Activated CD8-positive, alpha-beta T cell treated with anti-CD3 and anti-CD28 coated beads for 36 hours (primary cell): ENCODE data around the gene ANGPTL8. TPM values are rescaled to one million over a fixed set of nuclear protein-coding genes. Genes with fewer than 3 reads are reported as not detected.

Experiments used
- ATAC-seq: fragments of 200-7000 bp; cut with Tn5 transposase; one replicate; pipeline ENCODE4 v1.10.0; 2021; ENCODE audit warnings: mild to moderate bottlenecking, moderate library complexity
- CTCF ChIA-PET: fragments of 350-600 bp; sonication (Branson Sonifier 250); formaldehyde crosslinking; loops from one replicate; lab custom pipeline; 2021; ENCODE audit warnings: antibody characterized with exemption; lab: Charles Lee
- POLR2A ChIA-PET: fragments of 350-600 bp; sonication (Branson Sonifier 250); formaldehyde crosslinking; loops from one replicate; lab custom pipeline; 2021; ENCODE audit warnings: antibody characterized with exemption; lab: Charles Lee
- DNase-seq: peaks from one replicate; pipeline ENCODE4 v3.0.0-alpha.2; 2020
- H3K27ac Mint-ChIP-seq: one replicate; pipeline ENCODE4 v1.8.0; 2021; ENCODE audit warnings: mild to moderate bottlenecking, mixed read lengths
- H3K27me3 Mint-ChIP-seq: one replicate; pipeline ENCODE4 v1.8.0; 2021; ENCODE audit warnings: mixed read lengths
- H3K36me3 Mint-ChIP-seq: one replicate; pipeline ENCODE4 v1.8.0; 2021; ENCODE audit warnings: low read depth, mixed read lengths
- H3K4me1 Mint-ChIP-seq: one replicate; pipeline ENCODE4 v1.8.0; 2021; ENCODE audit warnings: low read depth, mixed read lengths
- H3K4me3 Mint-ChIP-seq: one replicate; pipeline ENCODE4 v1.8.0; 2021; ENCODE audit warnings: mild to moderate bottlenecking, moderate library complexity, mixed read lengths
- H3K9me3 Mint-ChIP-seq: one replicate; pipeline ENCODE4 v1.8.0; 2021; ENCODE audit warnings: mixed read lengths
- intact Hi-C: fragments of 100-400 bp; cut with micrococcal nuclease; formaldehyde crosslinking; loops from one replicate; pipeline ENCODE4 v1.10.0; 2022
- total RNA-seq, 2 experiments: library from RNA; stranded (reverse); gene quantifications; one replicate each; pipeline ENCODE4 v1.2.3, GENCODE V29; 2021
- TF ChIP-seq, protein P1 (sequence below): fragments of 200-600 bp; IDR thresholded peaks from one replicate; pipeline ENCODE4 v1.8.0; 2022; ENCODE audit warnings: antibody characterized with exemption, mild to moderate bottlenecking

Gene ANGPTL8
- total RNA-seq, 2 experiments from 2014 or later, result not detected

DNA sequence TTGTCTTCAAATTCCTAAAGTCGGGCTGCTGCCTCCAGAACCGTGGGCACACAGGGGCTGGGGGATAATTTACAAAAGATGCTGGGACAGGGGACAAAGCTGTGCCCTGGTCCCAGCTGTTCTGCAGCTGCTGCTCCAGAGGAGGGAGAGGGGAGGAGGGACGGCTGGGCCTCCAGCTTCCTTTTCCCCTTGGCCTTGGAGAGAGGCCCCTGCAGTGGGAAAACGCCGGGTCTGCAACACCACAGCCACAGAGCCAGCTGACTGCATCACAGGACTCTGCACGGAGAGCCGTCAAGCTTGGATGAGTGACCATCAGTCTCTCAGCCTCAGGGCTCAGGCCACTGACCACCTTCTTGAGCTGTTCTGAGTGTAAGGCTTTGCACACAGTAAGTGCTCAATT lies 16.8 kb downstream of the ANGPTL8 start:
- no peak overlapping the region for H3K4me3 Mint-ChIP-seq
- peaks cover 6% of the 10 kb centered on the region for H3K27me3 Mint-ChIP-seq
- no peak for DNase-seq
- no peaks in the 10 kb centered on the region for H3K9me3 Mint-ChIP-seq
- TF ChIP-seq, protein P1, sequence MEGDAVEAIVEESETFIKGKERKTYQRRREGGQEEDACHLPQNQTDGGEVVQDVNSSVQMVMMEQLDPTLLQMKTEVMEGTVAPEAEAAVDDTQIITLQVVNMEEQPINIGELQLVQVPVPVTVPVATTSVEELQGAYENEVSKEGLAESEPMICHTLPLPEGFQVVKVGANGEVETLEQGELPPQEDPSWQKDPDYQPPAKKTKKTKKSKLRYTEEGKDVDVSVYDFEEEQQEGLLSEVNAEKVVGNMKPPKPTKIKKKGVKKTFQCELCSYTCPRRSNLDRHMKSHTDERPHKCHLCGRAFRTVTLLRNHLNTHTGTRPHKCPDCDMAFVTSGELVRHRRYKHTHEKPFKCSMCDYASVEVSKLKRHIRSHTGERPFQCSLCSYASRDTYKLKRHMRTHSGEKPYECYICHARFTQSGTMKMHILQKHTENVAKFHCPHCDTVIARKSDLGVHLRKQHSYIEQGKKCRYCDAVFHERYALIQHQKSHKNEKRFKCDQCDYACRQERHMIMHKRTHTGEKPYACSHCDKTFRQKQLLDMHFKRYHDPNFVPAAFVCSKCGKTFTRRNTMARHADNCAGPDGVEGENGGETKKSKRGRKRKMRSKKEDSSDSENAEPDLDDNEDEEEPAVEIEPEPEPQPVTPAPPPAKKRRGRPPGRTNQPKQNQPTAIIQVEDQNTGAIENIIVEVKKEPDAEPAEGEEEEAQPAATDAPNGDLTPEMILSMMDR, result no peak
- H3K27ac Mint-ChIP-seq, result no peak overlapping the region
- no peaks in the 10 kb centered on the region for H3K4me1 Mint-ChIP-seq
- intact Hi-C loops, result no loop called here
- ChIA-PET CTCF (no interaction called here), POLR2A (interaction anchor here (0.7 kb wide), 1 partner anchor 102 kb away, joined by 3 read pairs; no protein-coding TSS in a partner anchor)
- no peaks in the 10 kb centered on the region for H3K36me3 Mint-ChIP-seq
- ATAC-seq, result no peak

DNA sequence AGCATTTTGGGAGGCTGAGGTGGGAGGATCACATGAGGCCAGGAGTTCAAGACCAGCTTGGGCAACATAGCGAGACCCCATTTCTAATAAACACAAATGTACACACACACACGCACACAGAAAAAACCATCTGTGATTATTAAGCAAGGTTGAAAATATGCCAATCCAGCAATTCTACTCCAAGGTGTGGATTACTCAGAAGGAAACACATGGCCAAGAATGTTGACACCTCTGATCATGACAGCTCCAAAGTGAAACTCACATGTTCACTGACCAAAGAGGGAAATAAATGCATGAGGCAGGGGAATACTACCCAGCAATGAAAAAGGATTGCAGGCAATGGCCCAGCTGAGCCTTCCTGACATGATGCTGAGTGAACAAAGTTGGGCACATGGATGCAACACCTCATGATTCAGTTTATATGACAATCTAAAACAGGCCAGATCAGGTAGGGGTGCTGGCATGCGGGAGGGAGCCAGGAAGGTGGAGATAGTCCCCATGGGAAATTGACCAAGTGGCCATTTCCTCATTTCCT lies 18.5 kb downstream of the ANGPTL8 start:
- ATAC-seq, result no peak
- no peaks in the 10 kb centered on the region for H3K4me1 Mint-ChIP-seq
- intact Hi-C loops, result no loop called here
- no peaks in the 10 kb centered on the region for H3K9me3 Mint-ChIP-seq
- ChIA-PET POLR2A (interaction anchor here (0.6 kb wide), 1 partner anchor 123 kb away, joined by 4 read pairs; no protein-coding TSS in a partner anchor), CTCF (interaction anchor here (0.7 kb wide), 1 partner anchor 14 kb away, joined by 3 read pairs; no protein-coding TSS in a partner anchor)
- no peak overlapping the region for H3K4me3 Mint-ChIP-seq
- H3K27ac Mint-ChIP-seq, result no peak overlapping the region
- no peak for DNase-seq
- peaks cover 8% of the 10 kb centered on the region for H3K27me3 Mint-ChIP-seq
- no peaks in the 10 kb centered on the region for H3K36me3 Mint-ChIP-seq
- TF ChIP-seq, protein P1, result no peak

DNA sequence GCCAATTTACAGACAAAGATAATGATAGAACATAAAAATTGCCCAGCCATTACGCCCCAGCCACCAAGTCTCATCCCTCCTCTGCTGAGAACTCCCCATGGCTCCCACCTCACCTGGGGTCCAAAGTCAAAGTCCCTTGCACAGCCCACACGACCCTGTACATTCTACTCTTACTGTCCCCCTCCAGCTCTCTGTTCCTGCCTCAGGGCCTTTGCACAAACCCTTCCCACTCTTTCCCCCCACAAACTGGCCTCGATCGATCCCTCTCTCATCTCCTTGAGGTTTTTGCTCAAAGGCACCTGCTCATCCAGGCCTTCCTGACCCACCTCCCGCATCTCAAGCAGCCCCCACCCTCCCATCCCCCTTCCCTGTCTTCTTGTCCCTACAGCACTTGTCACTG lies 21.6 kb downstream of the ANGPTL8 start:
- TF ChIP-seq, protein P1, result no peak
- intact Hi-C loops, result no loop called here
- no peaks in the 10 kb centered on the region for H3K4me1 Mint-ChIP-seq
- ChIA-PET CTCF (no interaction called here), POLR2A (interaction anchor here (0.7 kb wide), 1 partner anchor 120 kb away, joined by 3 read pairs; no protein-coding TSS in a partner anchor)
- no peak overlapping the region for H3K27ac Mint-ChIP-seq
- ATAC-seq (no peak), DNase-seq (no peak)
- no peaks in the 10 kb centered on the region for H3K36me3 Mint-ChIP-seq
- peak overlapping the region; percentile 35 for H3K4me3 Mint-ChIP-seq
- H3K27me3 Mint-ChIP-seq, result peaks cover 27% of the 10 kb centered on the region
- no peaks in the 10 kb centered on the region for H3K9me3 Mint-ChIP-seq

DNA sequence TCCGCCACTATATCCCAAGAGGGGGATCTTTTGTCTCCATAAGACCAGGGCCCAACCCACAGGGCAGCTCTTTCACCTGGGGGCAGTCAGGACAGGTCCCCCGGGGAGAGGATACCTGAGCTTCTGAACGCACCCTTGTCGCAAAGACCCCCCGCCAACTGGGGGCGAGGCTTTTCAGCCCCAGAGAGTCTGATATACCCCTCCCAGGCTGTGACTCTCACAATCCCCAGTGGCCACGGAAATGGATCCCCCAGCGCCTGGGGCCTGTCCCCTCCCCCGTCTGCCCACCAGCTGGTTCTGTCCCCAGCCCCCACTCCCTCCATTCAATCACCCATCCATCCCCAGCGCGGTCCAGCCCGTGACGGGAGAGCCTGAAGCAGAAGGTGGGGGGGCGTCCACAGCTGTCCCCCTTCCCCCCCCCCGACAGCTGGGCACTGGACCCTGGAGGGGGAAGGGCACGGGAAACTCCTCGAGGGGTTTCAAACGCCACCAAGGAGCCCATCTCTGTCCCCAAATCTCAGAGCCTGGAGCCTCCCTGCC lies 22.1 kb downstream of the ANGPTL8 start:
- no peaks in the 10 kb centered on the region for H3K4me1 Mint-ChIP-seq
- DNase-seq (no peak), ATAC-seq (no peak)
- intact Hi-C loops, result no loop called here
- ChIA-PET POLR2A (no interaction called here), CTCF (no interaction called here)
- H3K4me3 Mint-ChIP-seq, result peak overlapping the region; percentile 50
- peaks cover 30% of the 10 kb centered on the region for H3K27me3 Mint-ChIP-seq
- H3K27ac Mint-ChIP-seq, result no peak overlapping the region
- H3K36me3 Mint-ChIP-seq, result no peaks in the 10 kb centered on the region
- H3K9me3 Mint-ChIP-seq, result no peaks in the 10 kb centered on the region
- TF ChIP-seq, protein P1, result no peak

DNA sequence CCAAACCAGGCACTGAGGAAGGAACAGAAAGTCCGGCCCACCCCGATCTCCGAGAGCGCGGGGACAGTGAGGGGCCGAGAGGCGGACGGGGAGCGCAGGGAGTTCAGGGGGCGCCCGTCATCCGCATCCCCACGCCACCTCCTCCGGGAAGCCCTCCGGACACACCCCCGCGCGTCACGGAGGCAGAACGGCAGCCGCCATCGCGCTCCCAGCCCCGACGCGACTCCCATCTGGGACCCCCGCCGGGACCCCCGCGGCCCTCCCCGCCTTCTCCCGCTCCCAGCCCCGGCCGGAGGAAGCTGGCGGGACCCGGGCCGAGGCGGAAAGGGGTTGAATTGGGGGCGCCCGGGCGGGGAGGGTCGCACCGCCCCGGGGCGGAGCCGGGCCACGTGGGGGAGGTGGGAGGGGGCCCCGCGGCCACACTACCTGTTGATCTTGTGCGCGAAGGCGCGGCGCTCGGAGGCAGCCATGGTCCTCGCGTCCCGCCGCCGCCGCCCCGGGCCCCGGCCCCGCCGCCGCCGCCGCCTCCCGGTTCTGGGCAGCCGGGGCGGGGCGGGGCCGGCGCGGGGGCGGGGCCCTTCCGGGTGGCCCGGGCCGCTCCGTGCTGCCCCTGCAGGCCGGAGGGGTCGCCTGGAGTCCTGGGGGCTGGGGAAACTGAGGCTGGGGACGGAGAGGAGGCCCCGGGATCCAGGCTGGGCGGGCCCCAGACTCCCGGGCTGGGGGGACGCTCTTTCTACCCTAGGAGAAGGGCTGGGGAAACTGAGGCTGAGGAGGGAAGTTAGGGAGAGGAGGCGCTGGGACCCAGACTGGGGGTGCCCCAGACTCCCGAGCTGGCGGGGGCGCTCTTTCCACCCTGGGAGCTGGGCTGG lies 22.8 kb downstream of the ANGPTL8 start, which contains the start of gene DOCK6:
DOCK6 (minus strand) TSS at position 554 of the 869 bp plus-strand sequence; CDS start at position 470, 84 bp downstream.
- TF ChIP-seq, protein P1, result peak; percentile 39
- ChIA-PET POLR2A (no interaction called here), CTCF (no interaction called here)
- DNase-seq, result peak; percentile 54
- Mint-ChIP-seq H3K4me3 (peak within 1 kb of the TSS; percentile 67), H3K27me3 (peaks cover 35% of the 10 kb centered on the region), H3K4me1 (no peaks in the 10 kb centered on the region), H3K36me3 (no peaks in the 10 kb centered on the region), H3K27ac (no peak within 1 kb of the TSS), H3K9me3 (no peaks in the 10 kb centered on the region)
- intact Hi-C loops, result no loop called here
- ATAC-seq, result peak; percentile 83
